SK-N-SH (cell line): ENCODE measurements around the gene CBLIF. TPM values are rescaled to one million over a fixed set of nuclear protein-coding genes. Genes with fewer than 3 reads are reported as not detected.
"Not testable (repeated sequence)": the region's sequence is repeated elsewhere in the genome, so short reads cannot be mapped to it uniquely, and the experiment has no call there.

Experiments
- CTCF ChIA-PET: fragments of 300-600, 350-600 bp; formaldehyde crosslinking; extraction: SDS; loops from one replicate; lab custom pipeline; 2021; lab: Yijun Ruan, JAX
- POLR2A ChIA-PET: fragments of 350-600 bp; sonication (Branson Sonifier 250); formaldehyde crosslinking; extraction: SDS; loops from one replicate; lab custom pipeline; 2020; ENCODE audit warnings: antibody characterized with exemption, inconsistent platforms; lab: Yijun Ruan, JAX
- DNase-seq: peaks from one replicate; pipeline ENCODE4 v3.0.0; 2012
- H2AFZ ChIP-seq: fragments of 200-600 bp; sonication (generic); 2 replicates; pipeline ENCODE4 v1.8.1; 2016; ENCODE audit warnings: antibody characterized with exemption, mild to moderate bottlenecking, low read depth
- H3F3A ChIP-seq: fragments of 200-600 bp; sonication (generic); replicated peaks from 2 replicates; pipeline ENCODE3; 2016; ENCODE audit warnings: antibody characterized with exemption, mild to moderate bottlenecking; ENCODE audit not compliant: insufficient read depth
- H3K27ac ChIP-seq, 2 experiments: fragments of 200-500 bp in 1 of 2; fragments of 200-600 bp in 1 of 2; sonication (Bioruptor generic) in 1 of 2; sonication (generic), shearing (Covaris generic) in 1 of 2; 2 replicates each; pipeline versions ENCODE4 v1.5.1 to v1.6.1; 2014 to 2016; ENCODE audit warnings: low read depth in 2 of 2, inconsistent platforms in 1 of 2, low read length in 1 of 2, mild to moderate bottlenecking in 1 of 2, mixed read lengths in 1 of 2
- H3K27me3 ChIP-seq: fragments of 200-600 bp; sonication (generic), shearing (Covaris generic); 2 replicates; pipeline ENCODE4 v1.6.1; 2016; ENCODE audit warnings: mixed run types; ENCODE audit not compliant: insufficient read depth
- H3K36me3 ChIP-seq, 2 experiments: fragments of 200-500 bp in 1 of 2; fragments of 200-600 bp in 1 of 2; sonication (Bioruptor generic) in 1 of 2; sonication (generic) in 1 of 2; replicated peaks in 1 of 2; 2 replicates each; pipeline versions ENCODE3 to v1.5.1; 2014 to 2016; ENCODE audit warnings: low read length in 1 of 2, mild to moderate bottlenecking in 1 of 2; ENCODE audit not compliant: insufficient read depth in 2 of 2, control insufficient read depth in 1 of 2
- H3K4me1 ChIP-seq, 2 experiments: fragments of 200-500 bp in 1 of 2; fragments of 200-600 bp in 1 of 2; sonication (Bioruptor generic) in 1 of 2; sonication (generic), shearing (Covaris generic) in 1 of 2; 2 replicates each; pipeline versions ENCODE4 v1.5.1 to v1.6.1; 2014 to 2016; ENCODE audit warnings: low read depth in 1 of 2, low read length in 1 of 2, mixed run types in 1 of 2; ENCODE audit not compliant: insufficient read depth in 2 of 2, control insufficient read depth in 1 of 2
- H3K4me2 ChIP-seq: fragments of 200-600 bp; sonication (generic), shearing (Covaris generic); 2 replicates; pipeline ENCODE4 v1.6.1; 2017; ENCODE audit warnings: mixed run types
- H3K4me3 ChIP-seq, 2 experiments: fragments of 200-500 bp in 1 of 2; fragments of 200-600 bp in 1 of 2; sonication (Bioruptor generic) in 1 of 2; sonication (generic), shearing (Covaris generic) in 1 of 2; 2 replicates each; pipeline versions ENCODE4 v1.5.1 to v1.8.1; 2014 to 2016; ENCODE audit warnings: low read depth in 2 of 2, inconsistent platforms in 1 of 2, low read length in 1 of 2, mild to moderate bottlenecking in 1 of 2, mixed read lengths in 1 of 2, moderate library complexity in 1 of 2
- H3K79me2 ChIP-seq: fragments of 200-600 bp; sonication (generic); 2 replicates; pipeline ENCODE4 v1.8.1; 2017; ENCODE audit warnings: mild to moderate bottlenecking; ENCODE audit not compliant: insufficient read depth
- H3K9ac ChIP-seq: fragments of 200-600 bp; sonication (generic); 2 replicates; pipeline ENCODE4 v1.6.1; 2017; ENCODE audit warnings: mixed run types
- H3K9me2 ChIP-seq: fragments of 200-600 bp; sonication (generic); 2 replicates; pipeline ENCODE4 v1.6.1; 2017; ENCODE audit warnings: mixed run types
- H3K9me3 ChIP-seq: fragments of 200-600 bp; sonication (generic); 2 replicates; pipeline ENCODE4 v1.6.1; 2017; ENCODE audit warnings: mixed run types, mild to moderate bottlenecking, moderate library complexity
- H4K20me1 ChIP-seq: fragments of 200-600 bp; sonication (generic); 2 replicates; pipeline ENCODE4 v1.6.1; 2017; ENCODE audit warnings: mild to moderate bottlenecking, mixed run types; ENCODE audit not compliant: insufficient read depth
- EP300 ChIP-seq, 2 experiments: IDR thresholded peaks; 2 replicates each; pipeline versions ENCODE4 v1.4.0 to v1.6.1; 2012; ENCODE audit warnings: borderline replicate concordance in 1 of 2, low read depth in 1 of 2, low read length in 1 of 2
- FOSL2 ChIP-seq: IDR thresholded peaks from 2 replicates; pipeline ENCODE4 v1.4.0; 2012; ENCODE audit warnings: low read depth, mild to moderate bottlenecking, moderate library complexity, borderline replicate concordance
- FOXJ3 ChIP-seq: sonication (generic); formaldehyde crosslinking; IDR thresholded peaks from 2 replicates; pipeline ENCODE4 v1.5.1; 2020; ENCODE audit warnings: mild to moderate bottlenecking, missing genetic modification reagents
- FOXM1 ChIP-seq: IDR thresholded peaks from 2 replicates; pipeline ENCODE4 v1.4.0; 2012; ENCODE audit warnings: low read depth, mild to moderate bottlenecking
- MAX ChIP-seq: IDR thresholded peaks from 2 replicates; pipeline ENCODE4 v1.4.0; 2012; ENCODE audit warnings: low read depth
- NRF1 ChIP-seq: IDR thresholded peaks from 2 replicates; pipeline ENCODE4 v1.6.1; 2012; ENCODE audit warnings: low read depth, mild to moderate bottlenecking, low read length
- POLR2AphosphoS5 ChIP-seq: IDR thresholded peaks from 2 replicates; pipeline ENCODE4 v1.6.1; 2012; ENCODE audit warnings: low read depth, low read length
- RCOR1 ChIP-seq: fragments of 150-350 bp; IDR thresholded peaks from 2 replicates; pipeline ENCODE4 v1.6.1; 2017; ENCODE audit warnings: antibody characterized with exemption, low read length
- REST ChIP-seq: IDR thresholded peaks from 2 replicates; pipeline ENCODE4 v1.6.1; 2012; ENCODE audit warnings: mild to moderate bottlenecking, low read depth, low read length, moderate library complexity
- RFX5 ChIP-seq: IDR thresholded peaks from 2 replicates; pipeline ENCODE4 v1.6.1; 2012; ENCODE audit warnings: mild to moderate bottlenecking, improper control_type of control experiment, low read length
- RXRA ChIP-seq: IDR thresholded peaks from 2 replicates; pipeline ENCODE4 v1.4.0; 2012; ENCODE audit warnings: low read depth, mild to moderate bottlenecking, borderline replicate concordance
- TCF12 ChIP-seq: IDR thresholded peaks from 2 replicates; pipeline ENCODE4 v1.4.0; 2012
- TEAD4 ChIP-seq: IDR thresholded peaks from 2 replicates; pipeline ENCODE4 v1.4.0; 2012; ENCODE audit warnings: mild to moderate bottlenecking, borderline replicate concordance; ENCODE audit not compliant: insufficient read depth
- USF1 ChIP-seq: IDR thresholded peaks from 2 replicates; pipeline ENCODE4 v1.4.0; 2012; ENCODE audit warnings: low read depth, borderline replicate concordance
- USF2 ChIP-seq: fragments of 150-350 bp; IDR thresholded peaks from 2 replicates; pipeline ENCODE4 v1.6.1; 2017; ENCODE audit warnings: antibody characterized with exemption, low read length, low read depth, borderline replicate concordance
- YY1 ChIP-seq: IDR thresholded peaks from 2 replicates; pipeline ENCODE4 v1.4.0; 2012; ENCODE audit warnings: low read depth, mild to moderate bottlenecking
- WGBS: methylation state at CpG from one replicate; pipeline ENCODE4 v1.1.6; 2017; ENCODE audit warnings: low lambda C conversion rate; 5-methylcytosine and 5-hydroxymethylcytosine counted together
- polyA plus RNA-seq, 3 experiments: library from polyadenylated mRNA; depleted of rRNA; stranded (reverse); fragments of >200 nt; gene quantifications; 2 replicates each; pipeline ENCODE4 v1.2.3, GENCODE V29; 2012
- TF ChIP-seq, protein P1 (sequence below): IDR thresholded peaks from 2 replicates; pipeline ENCODE4 v1.4.0; 2012; ENCODE audit warnings: low read depth, borderline replicate concordance

CBLIF gene
- polyA plus RNA-seq, 1 of the 3 experiments (the other 2 are of a cell fraction), result not detected

- no peak for DNase-seq
- ChIA-PET POLR2A (no interaction called here), CTCF (interaction anchor here (1.4 to 4.4 kb wide), 4 partner anchors 10 to 31 kb away, joined by 4 to 19 read pairs (median 6); partner anchors contain the start of gene STX3)
- H3K27ac ChIP-seq, result peak overlapping the region in 1 of 2 experiments; percentile 98; a peak in 2 of 4 replicates
- H3K9me3 ChIP-seq, result no peaks in the 10 kb centered on the region
- H3K9me2 ChIP-seq, result no peaks in the 10 kb centered on the region
- 84% methylated on average over 4 of the region's 4 CpGs for WGBS
- no peak overlapping the region for H3K4me3 ChIP-seq
- H3K9ac ChIP-seq, result no peak overlapping the region
- H4K20me1 ChIP-seq, result 0 out of 2 replicates have a peak, but pooled peaks cover 3% of the 10 kb centered on the region
- peaks cover 2 to 28% of the 10 kb centered on the region in 2 experiments; a peak in 3 of 4 replicates for H3K4me1 ChIP-seq
- peaks cover 23% of the 10 kb centered on the region for H3F3A ChIP-seq
- peaks cover 35% of the 10 kb centered on the region; the same call in 1 of the 2 replicates for H3K79me2 ChIP-seq
- peaks cover 11 to 33% of the 10 kb centered on the region in 2 experiments for H3K36me3 ChIP-seq
- H3K27me3 ChIP-seq, result no peaks in the 10 kb centered on the region
- no peak for TF ChIP-seq RXRA
- TF ChIP-seq TCF12, result no peak
- TF ChIP-seq USF2, result no peak
- no peak for TF ChIP-seq TEAD4
- no peak for TF ChIP-seq EP300 (IDR thresholded peaks at IDR 0.05; ENCODE audit: borderline replicate concordance in 1 of 2, low read depth in 1 of 2, low read length in 1 of 2)
- no peak for TF ChIP-seq NRF1
- TF ChIP-seq FOSL2, result no peak
- TF ChIP-seq, protein P1, sequence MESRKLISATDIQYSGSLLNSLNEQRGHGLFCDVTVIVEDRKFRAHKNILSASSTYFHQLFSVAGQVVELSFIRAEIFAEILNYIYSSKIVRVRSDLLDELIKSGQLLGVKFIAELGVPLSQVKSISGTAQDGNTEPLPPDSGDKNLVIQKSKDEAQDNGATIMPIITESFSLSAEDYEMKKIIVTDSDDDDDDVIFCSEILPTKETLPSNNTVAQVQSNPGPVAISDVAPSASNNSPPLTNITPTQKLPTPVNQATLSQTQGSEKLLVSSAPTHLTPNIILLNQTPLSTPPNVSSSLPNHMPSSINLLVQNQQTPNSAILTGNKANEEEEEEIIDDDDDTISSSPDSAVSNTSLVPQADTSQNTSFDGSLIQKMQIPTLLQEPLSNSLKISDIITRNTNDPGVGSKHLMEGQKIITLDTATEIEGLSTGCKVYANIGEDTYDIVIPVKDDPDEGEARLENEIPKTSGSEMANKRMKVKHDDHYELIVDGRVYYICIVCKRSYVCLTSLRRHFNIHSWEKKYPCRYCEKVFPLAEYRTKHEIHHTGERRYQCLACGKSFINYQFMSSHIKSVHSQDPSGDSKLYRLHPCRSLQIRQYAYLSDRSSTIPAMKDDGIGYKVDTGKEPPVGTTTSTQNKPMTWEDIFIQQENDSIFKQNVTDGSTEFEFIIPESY, result no peak
- TF ChIP-seq USF1, result no peak
- no peak for TF ChIP-seq REST
- no peak for TF ChIP-seq FOXJ3
- no peak for TF ChIP-seq RCOR1
- no peak for TF ChIP-seq FOXM1
- TF ChIP-seq RFX5, result no peak
- TF ChIP-seq POLR2AphosphoS5, result no peak
- no peak for TF ChIP-seq YY1
- TF ChIP-seq MAX, result no peak
- TF ChIP-seq, all 33 proteins: peak for 0
- no peak overlapping the region for H2AFZ ChIP-seq
- peak overlapping the region; percentile 19; the same call in 1 of the 2 replicates for H3K4me2 ChIP-seq
Measured at GRCh38 chr11:59785818-59786217, 59.5 kb downstream of the CBLIF start.

DNA sequence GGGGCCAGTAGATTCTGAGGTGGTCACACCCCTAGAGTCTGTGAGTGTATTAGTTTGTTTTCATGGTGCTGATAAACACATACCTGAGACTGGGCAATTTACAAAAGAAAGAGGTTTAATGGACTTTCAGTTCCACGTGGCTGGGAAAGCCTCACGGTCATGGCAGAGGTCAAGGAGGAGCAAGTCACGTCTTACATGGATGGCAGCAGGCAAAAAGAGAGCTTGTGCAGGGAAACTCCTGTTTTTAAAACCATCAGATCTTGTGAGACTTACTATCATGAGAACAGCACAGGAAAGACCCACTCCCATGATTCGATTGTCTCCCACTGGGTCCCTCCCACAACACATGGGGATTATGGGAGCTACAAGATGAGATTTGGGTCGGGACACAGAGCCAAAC is 60.9 kb downstream of the CBLIF start:
- DNase-seq, H4K20me1 ChIP-seq, H3K4me2 ChIP-seq, H3K4me3 ChIP-seq, H3K9ac ChIP-seq, H2AFZ ChIP-seq, POLR2A ChIA-PET, H3K27me3 ChIP-seq, H3K9me2 ChIP-seq, H3K9me3 ChIP-seq, H3K27ac ChIP-seq: not testable (repeated sequence)
- Histone ChIP-seq H3K79me2 (peaks cover 25% of the 10 kb centered on the region; the same call in 1 of the 2 replicates), H3K4me1 (peaks cover 2 to 28% of the 10 kb centered on the region in 2 experiments; a peak in 3 of 4 replicates), H3K36me3 (peaks cover 2 to 34% of the 10 kb centered on the region in 2 experiments), H3F3A (peaks cover 23% of the 10 kb centered on the region)
- CTCF ChIA-PET, result interaction anchor here (0.9 to 2.0 kb wide), 3 partner anchors 9 to 30 kb away, joined by 3 to 7 read pairs (median 4); partner anchors contain the start of gene STX3
- 94% methylated on average over 5 of the region's 5 CpGs for WGBS
